Nephron (organoid): Measurements from ENCODE around the gene FTCD.

Experiments
- H3K27ac Mint-ChIP-seq, 3 experiments: 2 replicates each; pipeline ENCODE4 v1.8.0; 2020; ENCODE audit warnings: mixed read lengths in 3 of 3, mild to moderate bottlenecking in 2 of 3, moderate library complexity in 1 of 3
- H3K27me3 Mint-ChIP-seq: 2 replicates; pipeline ENCODE4 v1.8.0; 2021; ENCODE audit warnings: low read depth, mild to moderate bottlenecking, moderate library complexity, mixed read lengths
- H3K36me3 Mint-ChIP-seq: 2 replicates; pipeline ENCODE4 v1.8.0; 2020; ENCODE audit warnings: low read depth, mixed read lengths
- H3K4me1 Mint-ChIP-seq: 2 replicates; pipeline ENCODE4 v1.8.0; 2020; ENCODE audit warnings: mixed read lengths
- H3K4me3 Mint-ChIP-seq, 3 experiments: 2 replicates each; pipeline ENCODE4 v1.8.0; 2020; ENCODE audit warnings: mild to moderate bottlenecking in 3 of 3, mixed read lengths in 3 of 3, moderate library complexity in 2 of 3
- H3K9me3 Mint-ChIP-seq: 2 replicates; pipeline ENCODE4 v1.8.0; 2020; ENCODE audit warnings: mixed read lengths
- TF ChIP-seq, protein P1 (sequence below), 3 experiments: fragments of 200-600 bp; sonication (generic); IDR thresholded peaks; one replicate each; pipeline ENCODE4 v1.5.0; 2021; ENCODE audit warnings: antibody characterized with exemption in 3 of 3; ENCODE audit not compliant: unreplicated experiment in 3 of 3

The FTCD gene

DNA sequence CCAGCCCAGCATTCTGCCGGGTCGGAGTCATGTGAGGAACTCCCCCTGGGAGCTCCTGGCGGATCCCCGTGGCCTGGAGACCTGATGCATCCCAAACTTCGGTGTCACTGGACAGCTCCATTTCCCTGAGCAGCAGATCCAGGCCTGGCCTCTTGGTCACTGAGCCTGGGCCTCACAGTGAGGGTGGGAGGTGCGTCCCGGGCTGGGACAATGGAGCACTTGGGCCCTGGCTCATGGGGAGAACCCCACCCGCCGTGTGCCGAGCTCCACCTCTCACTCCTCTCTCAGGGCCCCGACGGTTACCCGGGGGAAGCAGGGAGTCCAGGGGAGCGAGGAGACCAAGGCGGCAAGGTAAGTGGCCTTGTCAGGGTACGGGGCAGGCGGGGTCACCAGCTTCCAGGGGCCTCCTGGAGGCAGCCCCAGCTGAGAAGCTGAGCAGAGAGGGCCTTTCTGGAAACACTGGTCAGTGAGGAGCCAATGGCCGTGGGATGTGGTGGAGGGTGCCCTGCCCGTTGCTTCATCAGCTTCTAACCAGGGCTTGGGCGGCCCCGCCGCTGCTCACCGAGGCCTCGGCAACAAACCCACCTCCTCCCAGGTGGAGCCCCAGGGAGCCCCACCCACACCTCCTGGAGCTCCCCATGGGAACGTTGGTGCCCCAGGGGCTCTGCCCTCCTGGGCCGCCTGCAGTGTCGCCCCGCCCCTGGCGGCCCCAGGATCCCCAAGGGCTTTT lies 37.6 kb downstream of the FTCD start:
- Mint-ChIP-seq H3K27me3 (no peaks in the 10 kb centered on the region), H3K9me3 (no peaks in the 10 kb centered on the region), H3K36me3 (peaks cover 39% of the 10 kb centered on the region), H3K4me1 (no peaks in the 10 kb centered on the region), H3K27ac (no peak overlapping the region), H3K4me3 (no peak overlapping the region)
- TF ChIP-seq, protein P1, sequence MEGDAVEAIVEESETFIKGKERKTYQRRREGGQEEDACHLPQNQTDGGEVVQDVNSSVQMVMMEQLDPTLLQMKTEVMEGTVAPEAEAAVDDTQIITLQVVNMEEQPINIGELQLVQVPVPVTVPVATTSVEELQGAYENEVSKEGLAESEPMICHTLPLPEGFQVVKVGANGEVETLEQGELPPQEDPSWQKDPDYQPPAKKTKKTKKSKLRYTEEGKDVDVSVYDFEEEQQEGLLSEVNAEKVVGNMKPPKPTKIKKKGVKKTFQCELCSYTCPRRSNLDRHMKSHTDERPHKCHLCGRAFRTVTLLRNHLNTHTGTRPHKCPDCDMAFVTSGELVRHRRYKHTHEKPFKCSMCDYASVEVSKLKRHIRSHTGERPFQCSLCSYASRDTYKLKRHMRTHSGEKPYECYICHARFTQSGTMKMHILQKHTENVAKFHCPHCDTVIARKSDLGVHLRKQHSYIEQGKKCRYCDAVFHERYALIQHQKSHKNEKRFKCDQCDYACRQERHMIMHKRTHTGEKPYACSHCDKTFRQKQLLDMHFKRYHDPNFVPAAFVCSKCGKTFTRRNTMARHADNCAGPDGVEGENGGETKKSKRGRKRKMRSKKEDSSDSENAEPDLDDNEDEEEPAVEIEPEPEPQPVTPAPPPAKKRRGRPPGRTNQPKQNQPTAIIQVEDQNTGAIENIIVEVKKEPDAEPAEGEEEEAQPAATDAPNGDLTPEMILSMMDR (IDR thresholded peaks at IDR 0.05; ENCODE audit: unreplicated experiment in 3 of 3) = no peak

DNA sequence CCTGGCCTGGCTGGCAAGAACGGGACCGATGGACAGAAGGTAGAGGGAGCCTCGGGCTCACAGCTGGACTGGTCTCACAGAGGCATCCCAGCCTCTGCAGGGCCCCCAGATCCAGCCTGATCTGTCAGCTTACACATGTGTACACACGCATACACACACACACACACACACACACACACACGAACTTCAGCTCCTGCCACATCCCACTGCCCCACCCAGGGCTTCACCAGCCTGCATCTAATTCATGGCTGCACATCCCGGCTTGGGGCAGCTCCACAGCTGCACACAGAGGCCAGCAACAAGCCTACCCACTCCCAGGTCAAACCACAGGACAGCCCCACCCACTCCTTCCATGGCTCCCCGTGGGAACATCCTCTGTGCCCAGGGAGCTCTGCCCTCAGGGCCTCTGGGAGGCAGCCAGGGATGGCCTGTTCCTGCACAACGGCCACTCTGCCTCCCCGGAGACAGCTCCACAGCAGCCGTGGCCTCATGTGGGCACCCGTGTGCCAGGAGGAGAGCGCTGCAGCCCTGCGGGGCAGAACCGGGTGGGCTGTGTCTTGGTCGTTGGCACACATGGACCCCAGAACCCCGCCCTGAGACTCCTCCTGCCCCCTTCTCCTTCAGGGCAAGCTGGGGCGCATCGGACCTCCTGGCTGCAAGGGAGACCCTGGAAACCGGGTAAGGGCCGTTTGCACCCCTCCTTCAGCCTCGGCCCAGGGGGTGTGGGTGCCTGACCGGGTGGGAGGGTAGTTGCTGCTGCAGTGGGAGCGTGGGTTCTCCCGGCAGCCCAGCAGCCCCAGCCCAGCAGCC lies 38.4 kb downstream of the FTCD start:
- Mint-ChIP-seq H3K4me1 (no peaks in the 10 kb centered on the region), H3K27me3 (no peaks in the 10 kb centered on the region)
- TF ChIP-seq, protein P1 (IDR thresholded peaks at IDR 0.05; ENCODE audit: unreplicated experiment in 3 of 3) = no peak

DNA sequence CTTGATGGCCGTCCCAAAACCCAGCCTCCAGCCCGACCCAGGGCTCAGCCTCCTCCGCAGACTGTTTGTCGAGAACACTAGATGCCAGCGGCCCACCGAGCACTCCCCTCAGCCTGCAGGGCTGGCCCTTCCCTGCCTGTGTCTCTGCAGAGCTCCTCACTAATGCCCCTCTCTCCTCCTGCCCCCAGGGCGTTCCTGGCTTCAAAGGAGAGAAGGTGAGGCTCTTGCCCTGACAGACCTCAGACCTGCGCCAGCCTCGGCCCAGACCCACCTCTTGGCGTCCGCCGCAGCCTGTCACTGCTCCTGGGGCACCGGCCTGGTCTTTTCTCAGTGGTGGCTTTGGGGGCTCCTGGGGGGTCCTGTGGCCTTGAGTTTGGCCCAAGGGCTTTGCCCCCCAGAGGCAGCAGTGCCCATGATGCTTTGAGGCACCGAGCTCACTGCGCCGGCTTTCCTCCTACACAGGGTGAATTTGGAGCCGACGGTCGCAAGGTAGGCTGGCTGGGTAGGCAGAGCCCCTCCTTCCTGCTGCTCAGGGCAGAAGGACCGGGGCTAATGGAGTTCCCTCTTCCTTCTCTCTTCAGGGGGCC lies 39.1 kb downstream of the FTCD start:
- H3K27me3 Mint-ChIP-seq = no peaks in the 10 kb centered on the region
- H3K4me1 Mint-ChIP-seq = no peaks in the 10 kb centered on the region
- H3K36me3 Mint-ChIP-seq = peaks cover 32% of the 10 kb centered on the region
- H3K9me3 Mint-ChIP-seq = no peaks in the 10 kb centered on the region
- TF ChIP-seq, protein P1 (IDR thresholded peaks at IDR 0.05; ENCODE audit: unreplicated experiment in 3 of 3) = no peak
- H3K27ac Mint-ChIP-seq = no peak overlapping the region
- H3K4me3 Mint-ChIP-seq = no peak overlapping the region

More for the DNA sequence above, 38.4 kb downstream of the FTCD start:
- H3K4me3 Mint-ChIP-seq = no peak overlapping the region
- no peak overlapping the region for H3K27ac Mint-ChIP-seq
- no peaks in the 10 kb centered on the region for H3K9me3 Mint-ChIP-seq
- H3K36me3 Mint-ChIP-seq = peaks cover 33% of the 10 kb centered on the region

DNA sequence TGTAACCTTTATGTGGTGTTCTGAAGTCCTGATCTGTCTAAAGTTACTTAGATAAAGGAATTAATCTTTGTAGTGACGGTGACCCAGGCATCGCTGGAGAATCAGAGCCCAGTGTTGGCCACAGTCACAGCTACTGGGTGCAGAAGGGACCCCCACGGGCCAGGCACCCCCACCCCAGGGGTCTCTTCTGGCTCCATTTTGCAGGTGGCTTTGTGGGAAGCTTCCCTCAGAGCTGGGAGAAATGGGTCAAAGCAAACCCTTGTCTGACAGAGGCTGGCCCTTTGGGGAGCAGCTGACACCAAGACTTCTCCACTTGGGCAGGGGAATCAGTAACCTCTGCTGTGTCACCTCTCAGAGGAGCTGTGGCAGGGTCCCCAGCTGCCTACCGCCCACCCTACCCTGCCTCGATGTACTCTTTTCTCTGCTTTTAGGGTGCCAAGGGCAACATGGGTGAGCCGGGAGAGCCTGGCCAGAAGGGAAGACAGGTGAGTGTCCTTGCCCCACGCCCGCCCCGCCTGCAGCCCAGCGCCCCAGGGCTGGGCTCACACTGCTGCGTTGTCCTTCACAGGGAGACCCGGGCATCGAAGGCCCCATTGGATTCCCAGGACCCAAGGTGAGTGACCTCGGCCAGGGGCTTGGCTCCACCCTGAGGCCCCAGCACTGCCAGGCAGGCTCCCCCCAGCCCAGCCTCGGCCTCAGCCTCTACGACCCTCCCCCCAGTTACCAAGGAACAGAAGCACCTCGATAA lies 39.8 kb downstream of the FTCD start:
- no peak overlapping the region for H3K27ac Mint-ChIP-seq
- H3K36me3 Mint-ChIP-seq = peaks cover 32% of the 10 kb centered on the region
- no peaks in the 10 kb centered on the region for H3K9me3 Mint-ChIP-seq
- H3K4me1 Mint-ChIP-seq = no peaks in the 10 kb centered on the region
- TF ChIP-seq, protein P1 (IDR thresholded peaks at IDR 0.05; ENCODE audit: unreplicated experiment in 3 of 3) = no peak
- no peaks in the 10 kb centered on the region for H3K27me3 Mint-ChIP-seq
- H3K4me3 Mint-ChIP-seq = no peak overlapping the region

DNA sequence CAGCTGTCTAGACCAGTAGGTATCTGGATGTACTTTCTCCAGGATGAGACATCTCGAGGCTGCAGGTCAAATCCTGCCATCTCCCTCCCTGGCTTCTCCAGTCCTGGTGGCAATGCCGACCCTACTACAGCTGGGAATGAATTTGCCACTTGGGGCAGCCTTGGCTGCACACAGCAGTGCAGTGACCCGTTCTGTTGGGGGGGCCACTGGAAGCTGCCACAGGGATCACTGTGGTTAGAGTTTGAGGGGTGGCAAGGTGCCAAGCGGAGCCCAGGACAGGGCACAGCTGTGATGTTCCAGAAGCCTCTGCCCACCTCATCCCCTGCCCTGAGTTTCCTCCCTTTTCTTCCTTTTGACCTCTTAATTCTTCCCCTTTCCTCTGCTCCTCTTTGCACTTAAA lies 40.4 kb downstream of the FTCD start:
- Mint-ChIP-seq H3K27ac (no peak overlapping the region), H3K9me3 (no peaks in the 10 kb centered on the region), H3K4me3 (no peak overlapping the region), H3K36me3 (peaks cover 32% of the 10 kb centered on the region), H3K4me1 (no peaks in the 10 kb centered on the region), H3K27me3 (no peaks in the 10 kb centered on the region)
- TF ChIP-seq, protein P1 (IDR thresholded peaks at IDR 0.05; ENCODE audit: unreplicated experiment in 3 of 3) = no peak
